Measurements from ENCODE around the gene GANC. TPM values are rescaled to one million over a fixed set of nuclear protein-coding genes. Genes with fewer than 3 reads are reported as not detected.

The GANC gene
- total RNA-seq, 1 donor from 2014 or later = 39.7 TPM

- H3K4me1 Mint-ChIP-seq = peaks cover 3% of the 10 kb centered on the region
- H3K27ac Mint-ChIP-seq = no peak overlapping the region
- TF ChIP-seq, protein P1, sequence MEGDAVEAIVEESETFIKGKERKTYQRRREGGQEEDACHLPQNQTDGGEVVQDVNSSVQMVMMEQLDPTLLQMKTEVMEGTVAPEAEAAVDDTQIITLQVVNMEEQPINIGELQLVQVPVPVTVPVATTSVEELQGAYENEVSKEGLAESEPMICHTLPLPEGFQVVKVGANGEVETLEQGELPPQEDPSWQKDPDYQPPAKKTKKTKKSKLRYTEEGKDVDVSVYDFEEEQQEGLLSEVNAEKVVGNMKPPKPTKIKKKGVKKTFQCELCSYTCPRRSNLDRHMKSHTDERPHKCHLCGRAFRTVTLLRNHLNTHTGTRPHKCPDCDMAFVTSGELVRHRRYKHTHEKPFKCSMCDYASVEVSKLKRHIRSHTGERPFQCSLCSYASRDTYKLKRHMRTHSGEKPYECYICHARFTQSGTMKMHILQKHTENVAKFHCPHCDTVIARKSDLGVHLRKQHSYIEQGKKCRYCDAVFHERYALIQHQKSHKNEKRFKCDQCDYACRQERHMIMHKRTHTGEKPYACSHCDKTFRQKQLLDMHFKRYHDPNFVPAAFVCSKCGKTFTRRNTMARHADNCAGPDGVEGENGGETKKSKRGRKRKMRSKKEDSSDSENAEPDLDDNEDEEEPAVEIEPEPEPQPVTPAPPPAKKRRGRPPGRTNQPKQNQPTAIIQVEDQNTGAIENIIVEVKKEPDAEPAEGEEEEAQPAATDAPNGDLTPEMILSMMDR (IDR thresholded peaks at IDR 0.05; ENCODE audit: unreplicated experiment) = no peak
- no peak for DNase-seq (ENCODE audit: low spot score in 2 of 2, unreplicated experiment in 2 of 2)
- no peak overlapping the region for H3K4me3 Mint-ChIP-seq
- H3K9me3 Mint-ChIP-seq = peaks cover 41% of the 10 kb centered on the region
- peaks cover 3% of the 10 kb centered on the region for H3K36me3 Mint-ChIP-seq
- no peaks in the 10 kb centered on the region for H3K27me3 Mint-ChIP-seq (ENCODE audit: low read depth)
Observed at GRCh38 chr15:42374810-42375209, 101.8 kb downstream of the GANC start.

DNA sequence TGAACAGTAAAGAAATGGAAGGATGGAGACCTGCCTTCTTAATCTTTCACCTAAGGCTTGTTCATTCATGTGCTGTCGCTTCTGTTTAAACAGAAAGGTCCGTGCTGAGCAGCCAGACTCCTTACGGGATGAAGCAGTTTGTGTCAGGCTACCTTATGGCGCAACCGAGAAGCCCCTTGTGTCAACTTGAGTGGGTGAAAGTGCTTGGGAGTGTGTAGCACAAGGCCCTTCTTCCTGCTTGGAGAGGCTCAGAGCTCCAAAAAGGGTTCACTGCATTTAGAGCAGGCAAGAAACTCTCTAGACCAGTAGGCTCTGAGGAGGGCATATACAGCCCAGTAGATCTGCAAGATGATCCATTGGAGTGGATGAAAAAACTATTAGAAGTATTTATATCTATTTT, 102.3 kb downstream of the GANC start:
- Mint-ChIP-seq H3K27ac (no peak overlapping the region), H3K4me1 (peaks cover 3% of the 10 kb centered on the region)
- TF ChIP-seq, protein P1 (IDR thresholded peaks at IDR 0.05; ENCODE audit: unreplicated experiment) = no peak

GRCh38 chr15:42375941-42376340, 102.9 kb downstream of the GANC start:
- DNase-seq (ENCODE audit: low spot score in 2 of 2, unreplicated experiment in 2 of 2) = no peak
- peaks cover 31% of the 10 kb centered on the region for H3K9me3 Mint-ChIP-seq
- peaks cover 3% of the 10 kb centered on the region for H3K4me1 Mint-ChIP-seq
- H3K27ac Mint-ChIP-seq = no peak overlapping the region
- peaks cover 3% of the 10 kb centered on the region for H3K36me3 Mint-ChIP-seq
- H3K4me3 Mint-ChIP-seq = no peak overlapping the region
- no peaks in the 10 kb centered on the region for H3K27me3 Mint-ChIP-seq (ENCODE audit: low read depth)
- TF ChIP-seq, protein P1 (IDR thresholded peaks at IDR 0.05; ENCODE audit: unreplicated experiment) = no peak

More for the DNA sequence above, 102.3 kb downstream of the GANC start:
- no peaks in the 10 kb centered on the region for H3K27me3 Mint-ChIP-seq (ENCODE audit: low read depth)
- H3K9me3 Mint-ChIP-seq = peaks cover 38% of the 10 kb centered on the region
- H3K36me3 Mint-ChIP-seq = peaks cover 3% of the 10 kb centered on the region
- no peak for DNase-seq (ENCODE audit: low spot score in 2 of 2, unreplicated experiment in 2 of 2)
- H3K4me3 Mint-ChIP-seq = no peak overlapping the region

GRCh38 chr15:42378011-42378410, 105.0 kb downstream of the GANC start:
- no peak overlapping the region for H3K27ac Mint-ChIP-seq
- H3K9me3 Mint-ChIP-seq = peaks cover 25% of the 10 kb centered on the region
- H3K4me1 Mint-ChIP-seq = peaks cover 3% of the 10 kb centered on the region
- DNase-seq (ENCODE audit: low spot score in 2 of 2, unreplicated experiment in 2 of 2) = no peak
- H3K27me3 Mint-ChIP-seq (ENCODE audit: low read depth) = no peaks in the 10 kb centered on the region
- H3K4me3 Mint-ChIP-seq = no peak overlapping the region
- peaks cover 3% of the 10 kb centered on the region for H3K36me3 Mint-ChIP-seq
- TF ChIP-seq, protein P1 (IDR thresholded peaks at IDR 0.05; ENCODE audit: unreplicated experiment) = no peak

DNA sequence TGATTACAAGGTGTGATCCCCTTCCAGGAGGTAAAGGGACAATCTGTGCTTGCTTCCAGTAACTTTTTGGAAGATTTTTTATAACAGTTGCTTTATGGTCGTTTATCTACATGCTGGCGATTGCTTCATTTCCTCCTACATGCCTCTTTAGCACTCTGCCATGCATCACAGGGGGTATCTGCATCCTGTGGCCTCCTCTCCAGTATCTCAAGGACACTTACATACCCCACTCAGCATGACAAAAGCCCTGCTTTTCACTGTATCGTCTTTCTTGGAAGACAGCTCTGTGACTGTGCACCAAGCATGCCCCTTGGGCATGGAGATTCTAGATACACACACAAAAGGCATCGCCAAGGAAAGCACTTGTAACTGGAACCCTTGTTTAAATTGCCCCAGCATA, 111.6 kb downstream of the GANC start:
- no peak overlapping the region for H3K4me3 Mint-ChIP-seq
- no peaks in the 10 kb centered on the region for H3K27me3 Mint-ChIP-seq (ENCODE audit: low read depth)
- H3K27ac Mint-ChIP-seq = no peak overlapping the region
- DNase-seq (ENCODE audit: low spot score in 2 of 2, unreplicated experiment in 2 of 2) = no peak
- H3K9me3 Mint-ChIP-seq = peaks cover under 1% of the 10 kb centered on the region
- H3K36me3 Mint-ChIP-seq = no peaks in the 10 kb centered on the region
- H3K4me1 Mint-ChIP-seq = peaks cover 1% of the 10 kb centered on the region
- TF ChIP-seq, protein P1 (IDR thresholded peaks at IDR 0.05; ENCODE audit: unreplicated experiment) = no peak

Data from mesothelial cell of epicardium (in vitro differentiated cells).